PC-9 (cell line): ENCODE measurements around the gene F3.

Experiments
- CTCF ChIP-seq: fragments of 200-600 bp; sonication (generic); conservative IDR thresholded peaks from 2 replicates; pipeline ENCODE4 v1.6.1; 2017; ENCODE audit warnings: mixed run types, antibody characterized with exemption, mild to moderate bottlenecking, moderate library complexity
- EZH2 ChIP-seq: fragments of 200-600 bp; sonication (generic); IDR thresholded peaks from 2 replicates; pipeline ENCODE4 v1.8.0; 2017; ENCODE audit warnings: antibody characterized with exemption, low read depth

DNA sequence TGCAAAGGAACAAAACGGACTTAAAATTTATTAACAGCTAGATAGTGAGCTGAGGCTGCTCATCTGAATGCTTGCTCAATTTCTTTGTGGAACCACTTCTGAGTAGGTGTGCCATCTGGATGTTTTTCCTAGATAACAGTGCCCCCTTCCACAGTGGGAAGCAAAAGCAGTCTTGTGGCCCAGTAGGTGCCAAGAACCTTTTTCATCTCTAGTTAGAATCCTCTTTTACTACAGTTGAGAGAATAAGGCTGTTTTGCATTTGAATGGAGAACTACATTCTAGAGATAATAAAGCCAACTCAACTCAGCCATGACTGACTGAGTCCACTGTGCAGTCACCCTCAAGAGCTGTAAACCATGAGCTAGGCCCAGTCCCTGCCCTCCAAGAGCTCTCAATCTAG lies 13.3 kb downstream of the F3 start:
- no peak for TF ChIP-seq EZH2
- TF ChIP-seq CTCF, result peak; percentile 53
